GM12801 (cell line): Measurements from ENCODE around the gene TSHZ1.

Experiments
- CTCF ChIP-seq: IDR thresholded peaks from one replicate; pipeline ENCODE4 v1.5.1; 2011; ENCODE audit warnings: control low read depth; ENCODE audit not compliant: insufficient read length; ENCODE audit errors: extremely low read depth

The TSHZ1 gene

GRCh38 chr18:75211002-75211621 lies 515 bp downstream of the TSHZ1 start:
- TF ChIP-seq CTCF = no peak

- TF ChIP-seq CTCF = no peak
Measured at GRCh38 chr18:75211626-75211952, 992 bp downstream of the TSHZ1 start.

- no peak for TF ChIP-seq CTCF
Measured at GRCh38 chr18:75211953-75212750, 1.6 kb downstream of the TSHZ1 start.

- no peak for TF ChIP-seq CTCF
Measured at GRCh38 chr18:75212751-75213090, 2.1 kb downstream of the TSHZ1 start.

- TF ChIP-seq CTCF = no peak
Measured at GRCh38 chr18:75213611-75214331, 3.2 kb downstream of the TSHZ1 start.

- TF ChIP-seq CTCF = no peak
Measured at GRCh38 chr18:75214332-75214690, 3.7 kb downstream of the TSHZ1 start.

- TF ChIP-seq CTCF = no peak
Measured at GRCh38 chr18:75214766-75215510, 4.3 kb downstream of the TSHZ1 start.
